RWPE2 (cell line): ENCODE results near the gene TSKU.
"Not testable (repeated sequence)": the region's sequence is repeated elsewhere in the genome, so short reads cannot be mapped to it uniquely, and the experiment has no call there.

ENCODE experiments used
- ATAC-seq: fragments of 200-7000 bp; cut with Tn5 transposase; 3 replicates; pipeline ENCODE4 v1.9.1; 2021; ENCODE audit warnings: low read depth
- DNase-seq: peaks from one replicate; pipeline ENCODE4 v3.0.0-alpha.2; 2020; ENCODE audit warnings: low spot score
- H3K27ac ChIP-seq: fragments of 450-650 bp; 2 replicates; pipeline ENCODE4 v1.5.1; 2017; ENCODE audit warnings: mild to moderate bottlenecking; ENCODE audit not compliant: poor library complexity, severe bottlenecking
- H3K27me3 ChIP-seq: fragments of 250-450 bp; sonication (Bioruptor Pico); 2 replicates; pipeline ENCODE4 v1.5.1; 2021; ENCODE audit warnings: mild to moderate bottlenecking, moderate library complexity; ENCODE audit not compliant: insufficient read depth, poor library complexity, severe bottlenecking
- H3K36me3 ChIP-seq: fragments of 250-450 bp; sonication (Bioruptor Pico); 2 replicates; pipeline ENCODE4 v1.5.1; 2020; ENCODE audit warnings: low read depth, mild to moderate bottlenecking, moderate library complexity
- H3K4me1 ChIP-seq: fragments of 250-450 bp; sonication (Bioruptor Pico); 2 replicates; pipeline ENCODE4 v1.5.1; 2021; ENCODE audit warnings: mild to moderate bottlenecking, moderate library complexity; ENCODE audit not compliant: insufficient read depth, poor library complexity, severe bottlenecking
- H3K4me3 ChIP-seq: fragments of 250-450 bp; sonication (Bioruptor Pico); 2 replicates; pipeline ENCODE4 v1.5.1; 2021; ENCODE audit warnings: mild to moderate bottlenecking, moderate library complexity; ENCODE audit not compliant: severe bottlenecking
- H3K9me3 ChIP-seq: fragments of 250-450 bp; sonication (Bioruptor Pico); 2 replicates; pipeline ENCODE4 v1.5.1; 2021; ENCODE audit warnings: mild to moderate bottlenecking, moderate library complexity; ENCODE audit not compliant: severe bottlenecking
- CTCF ChIP-seq: fragments of 450-650 bp; IDR thresholded peaks from one replicate; pipeline ENCODE4 v1.5.1; 2017; ENCODE audit warnings: mild to moderate bottlenecking, moderate library complexity; ENCODE audit not compliant: poor library complexity, severe bottlenecking

Gene TSKU

GRCh38 chr11:76824980-76825725 lies 42.0 kb downstream of the TSKU start:
- ATAC-seq: peak; percentile 75
- peak; percentile 92 for DNase-seq
- no peak for TF ChIP-seq CTCF
- Histone ChIP-seq H3K4me3 (no peak overlapping the region), H3K27me3 (no peaks in the 10 kb centered on the region), H3K4me1 (peaks cover 36% of the 10 kb centered on the region), H3K36me3 (no peaks in the 10 kb centered on the region), H3K27ac (peak overlapping the region; percentile 98), H3K9me3 (no peaks in the 10 kb centered on the region)

- Histone ChIP-seq H3K4me1 (peaks cover 36% of the 10 kb centered on the region), H3K36me3 (no peaks in the 10 kb centered on the region), H3K27me3 (no peaks in the 10 kb centered on the region), H3K4me3 (no peak overlapping the region), H3K27ac (peak overlapping the region; percentile 98), H3K9me3 (no peaks in the 10 kb centered on the region)
- ATAC-seq (no peak), DNase-seq (no peak)
- no peak for TF ChIP-seq CTCF
Measured at GRCh38 chr11:76825726-76826396, 42.7 kb downstream of the TSKU start.

- H3K27me3 ChIP-seq, ATAC-seq, DNase-seq, H3K36me3 ChIP-seq, H3K4me3 ChIP-seq, H3K9me3 ChIP-seq: not testable (repeated sequence)
- peaks cover 36% of the 10 kb centered on the region for H3K4me1 ChIP-seq
- H3K27ac ChIP-seq: peak overlapping the region; percentile 98
Measured at GRCh38 chr11:76826508-76826907, 43.4 kb downstream of the TSKU start.

- DNase-seq, H3K4me3 ChIP-seq, ATAC-seq, H3K27ac ChIP-seq, H3K9me3 ChIP-seq, H3K36me3 ChIP-seq, H3K27me3 ChIP-seq: not testable (repeated sequence)
- peaks cover 36% of the 10 kb centered on the region for H3K4me1 ChIP-seq
Measured at GRCh38 chr11:76827005-76827404, 43.8 kb downstream of the TSKU start.

- Histone ChIP-seq H3K36me3 (no peaks in the 10 kb centered on the region), H3K27ac (no peak overlapping the region), H3K9me3 (no peaks in the 10 kb centered on the region), H3K4me3 (no peak overlapping the region), H3K27me3 (no peaks in the 10 kb centered on the region), H3K4me1 (peaks cover 5% of the 10 kb centered on the region)
- ATAC-seq (peak; percentile 68), DNase-seq (no peak)
- no peak for TF ChIP-seq CTCF
Measured at GRCh38 chr11:76830639-76831327, 47.6 kb downstream of the TSKU start.
